ENCODE results near the gene CCND2.
"Not testable (repeated sequence)": the region's sequence is repeated elsewhere in the genome, so short reads cannot be mapped to it uniquely, and the experiment has no call there.

Gene CCND2

GRCh38 chr12:4273652-4274395, at the start of gene CCND2:
Gene CCND2 (plus strand): TSS chr12:4273762. CDS start chr12:4274041, 279 bp downstream.
- DNase-seq: peak; percentile 81

- DNase-seq: no peak
Observed at GRCh38 chr12:4224206-4224889, 49.2 kb upstream of the CCND2 start.

GRCh38 chr12:4225571-4225970, 48.0 kb upstream of the CCND2 start:
- DNase-seq: no peak

- no peak for DNase-seq
Observed at GRCh38 chr12:4227046-4227445, 46.5 kb upstream of the CCND2 start.

GRCh38 chr12:4228122-4228580, 45.4 kb upstream of the CCND2 start:
- DNase-seq: no peak

GRCh38 chr12:4230526-4230925, 43.0 kb upstream of the CCND2 start:
- no peak for DNase-seq

GRCh38 chr12:4238577-4238976, 35.0 kb upstream of the CCND2 start:
- no peak for DNase-seq

- no peak for DNase-seq
Observed at GRCh38 chr12:4239746-4240145, 33.8 kb upstream of the CCND2 start.

- no peak for DNase-seq
Observed at GRCh38 chr12:4240161-4240783, 33.3 kb upstream of the CCND2 start.

- no peak for DNase-seq
Observed at GRCh38 chr12:4240981-4241380, 32.6 kb upstream of the CCND2 start.

- DNase-seq: no peak
Observed at GRCh38 chr12:4241592-4241991, 32.0 kb upstream of the CCND2 start.

- no peak for DNase-seq
Observed at GRCh38 chr12:4242595-4242994, 31.0 kb upstream of the CCND2 start.

- DNase-seq: no peak
Observed at GRCh38 chr12:4243091-4243490, 30.5 kb upstream of the CCND2 start.

GRCh38 chr12:4243491-4244100, 30.0 kb upstream of the CCND2 start:
- DNase-seq: not testable (repeated sequence)

GRCh38 chr12:4244868-4245267, 28.7 kb upstream of the CCND2 start:
- no peak for DNase-seq

GRCh38 chr12:4245446-4245845, 28.1 kb upstream of the CCND2 start:
- DNase-seq: no peak

GRCh38 chr12:4246116-4246515, 27.4 kb upstream of the CCND2 start:
- DNase-seq: no peak

- DNase-seq: no peak
Observed at GRCh38 chr12:4250691-4251090, 22.9 kb upstream of the CCND2 start.

GRCh38 chr12:4251216-4251891, 22.2 kb upstream of the CCND2 start:
- peak; percentile 21 for DNase-seq

GRCh38 chr12:4251967-4252366, 21.6 kb upstream of the CCND2 start:
- no peak for DNase-seq

- DNase-seq: no peak
Observed at GRCh38 chr12:4252601-4253000, 21.0 kb upstream of the CCND2 start.

- no peak for DNase-seq
Observed at GRCh38 chr12:4256043-4256826, 17.3 kb upstream of the CCND2 start.
